Erythroblast (primary cell): ENCODE measurements around the gene DENND2A.

Experiments used
- GATA1 ChIP-seq: IDR thresholded peaks from 2 replicates; pipeline ENCODE4 v1.6.1; 2011; ENCODE audit warnings: low read depth, mild to moderate bottlenecking, control low read depth, low read length, moderate library complexity
- POLR2A ChIP-seq: IDR thresholded peaks from 2 replicates; pipeline ENCODE4 v1.6.1; 2011; ENCODE audit warnings: mild to moderate bottlenecking, low read length

DNA sequence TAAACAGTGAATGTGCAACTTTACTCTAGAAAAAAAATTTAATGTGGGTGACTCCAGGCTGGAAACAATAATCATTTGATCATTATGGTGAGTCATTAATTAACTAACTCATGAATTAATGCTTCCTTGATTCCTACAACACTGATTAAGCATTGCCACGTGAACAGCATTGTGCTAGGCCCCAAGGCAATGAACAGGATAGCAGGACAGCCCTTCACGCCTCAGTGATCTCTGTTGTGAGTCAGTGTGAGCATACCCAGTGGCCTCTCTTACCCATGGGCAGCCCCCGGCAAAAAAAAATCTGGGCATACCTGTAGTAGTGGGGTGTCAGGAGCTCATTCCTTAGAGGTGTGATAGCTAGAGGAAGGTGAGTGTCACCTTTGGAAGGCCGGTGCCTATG lies 76.0 kb downstream of the DENND2A start:
- no peak for TF ChIP-seq POLR2A
- no peak for TF ChIP-seq GATA1
